Karpas-422 (cell line): ENCODE results near the gene PLCE1. TPM values are rescaled to one million over a fixed set of nuclear protein-coding genes. Genes with fewer than 3 reads are reported as not detected.

Experiments
- DNase-seq: peaks from one replicate; pipeline ENCODE4 v3.0.0-alpha.2; 2015
- H2AFZ ChIP-seq: fragments of 200-600 bp; sonication (generic); 2 replicates; pipeline ENCODE4 v1.6.1; 2014; ENCODE audit warnings: antibody characterized with exemption, low read length, mixed read lengths
- H3K27ac ChIP-seq: fragments of 200-600 bp; sonication (generic); 2 replicates; pipeline ENCODE4 v1.5.1; 2014; ENCODE audit warnings: mild to moderate bottlenecking, low read length, moderate library complexity
- H3K27me3 ChIP-seq: fragments of 200-600 bp; sonication (generic); 2 replicates; pipeline ENCODE4 v1.6.1; 2014; ENCODE audit warnings: low read length, mixed read lengths
- H3K36me3 ChIP-seq: fragments of 200-600 bp; sonication (generic); 2 replicates; pipeline ENCODE4 v1.6.1; 2014; ENCODE audit warnings: low read length, mixed read lengths; ENCODE audit not compliant: insufficient read depth
- H3K4me1 ChIP-seq: fragments of 200-600 bp; sonication (generic); 2 replicates; pipeline ENCODE4 v1.6.1; 2014; ENCODE audit warnings: mild to moderate bottlenecking, low read length, mixed read lengths
- H3K4me2 ChIP-seq: fragments of 200-600 bp; sonication (generic); 2 replicates; pipeline ENCODE4 v1.6.1; 2014; ENCODE audit warnings: low read length, low read depth, mild to moderate bottlenecking; ENCODE audit not compliant: poor library complexity, severe bottlenecking
- H3K4me3 ChIP-seq: fragments of 200-600 bp; sonication (generic); 2 replicates; pipeline ENCODE4 v1.5.1; 2014; ENCODE audit warnings: mild to moderate bottlenecking, antibody characterized with exemption, low read length, mixed read lengths
- H3K79me2 ChIP-seq: fragments of 200-600 bp; sonication (generic); 2 replicates; pipeline ENCODE4 v1.6.1; 2014; ENCODE audit warnings: mild to moderate bottlenecking, low read length, mixed read lengths
- H3K9ac ChIP-seq: fragments of 200-600 bp; sonication (generic); 2 replicates; pipeline ENCODE4 v1.6.0; 2014; ENCODE audit warnings: low read length
- H3K9me2 ChIP-seq: fragments of 200-600 bp; sonication (generic), shearing (Covaris generic); replicated peaks from 2 replicates; pipeline ENCODE4 v1.6.0; 2014; ENCODE audit warnings: mild to moderate bottlenecking, low read length, moderate library complexity; ENCODE audit not compliant: insufficient read depth
- H3K9me3 ChIP-seq: fragments of 300-700, 200-600 bp; sonication (generic); 2 replicates; pipeline ENCODE4 v1.6.1; 2014; ENCODE audit warnings: low read length, mixed read lengths
- H4K20me1 ChIP-seq: fragments of 200-600 bp; sonication (generic); 2 replicates; pipeline ENCODE4 v1.6.1; 2014; ENCODE audit warnings: mild to moderate bottlenecking, antibody characterized with exemption, low read length, low read depth; ENCODE audit not compliant: insufficient read depth
- total RNA-seq: library from RNA; depleted of rRNA; stranded (reverse); fragments of >200 nt; shearing (Covaris generic); gene quantifications from 2 replicates; pipeline ENCODE4 v1.2.3, GENCODE V29; 2014; ENCODE audit warnings: low replicate concordance

Gene PLCE1
- total RNA-seq, 1 experiment from 2014 or later: not detected

DNA sequence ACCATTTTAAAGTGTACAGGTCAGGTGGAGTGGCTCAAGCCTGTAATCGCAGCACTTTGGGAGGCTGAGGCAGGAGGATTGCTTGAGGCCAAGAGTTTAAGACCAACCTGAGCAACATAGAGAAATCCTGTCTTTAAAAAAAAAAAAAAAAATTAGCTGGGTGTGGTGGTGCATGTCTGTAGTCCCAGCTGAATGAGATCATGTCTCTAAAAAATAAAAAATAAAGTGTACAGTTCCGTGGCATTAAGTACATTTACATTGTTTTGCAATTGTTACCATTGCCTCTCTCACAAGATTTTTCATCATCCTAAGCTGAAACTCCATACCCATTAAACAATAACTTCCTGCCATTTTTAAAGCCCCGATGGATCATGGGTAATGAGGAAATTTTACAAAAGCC, 20.6 kb downstream of the PLCE1 start:
- Histone ChIP-seq H3K9me3 (no peaks in the 10 kb centered on the region), H3K9ac (no peak overlapping the region), H3K27me3 (no peaks in the 10 kb centered on the region), H4K20me1 (no peaks in the 10 kb centered on the region), H3K4me1 (no peaks in the 10 kb centered on the region), H3K4me2 (no peak overlapping the region), H2AFZ (no peak overlapping the region), H3K36me3 (no peaks in the 10 kb centered on the region), H3K4me3 (no peak overlapping the region), H3K27ac (no peak overlapping the region), H3K9me2 (no peaks in the 10 kb centered on the region), H3K79me2 (no peaks in the 10 kb centered on the region)
- no peak for DNase-seq

GRCh38 chr10:94016727-94017714, 23.3 kb downstream of the PLCE1 start:
- no peaks in the 10 kb centered on the region for H3K27me3 ChIP-seq
- no peak overlapping the region for H3K9ac ChIP-seq
- H3K4me2 ChIP-seq: no peak overlapping the region
- no peaks in the 10 kb centered on the region for H3K36me3 ChIP-seq
- H3K27ac ChIP-seq: no peak overlapping the region
- H3K79me2 ChIP-seq: no peaks in the 10 kb centered on the region
- no peak for DNase-seq
- H2AFZ ChIP-seq: no peak overlapping the region
- no peaks in the 10 kb centered on the region for H3K4me1 ChIP-seq
- no peaks in the 10 kb centered on the region for H4K20me1 ChIP-seq
- H3K9me2 ChIP-seq: no peaks in the 10 kb centered on the region
- no peaks in the 10 kb centered on the region for H3K9me3 ChIP-seq
- no peak overlapping the region for H3K4me3 ChIP-seq

DNA sequence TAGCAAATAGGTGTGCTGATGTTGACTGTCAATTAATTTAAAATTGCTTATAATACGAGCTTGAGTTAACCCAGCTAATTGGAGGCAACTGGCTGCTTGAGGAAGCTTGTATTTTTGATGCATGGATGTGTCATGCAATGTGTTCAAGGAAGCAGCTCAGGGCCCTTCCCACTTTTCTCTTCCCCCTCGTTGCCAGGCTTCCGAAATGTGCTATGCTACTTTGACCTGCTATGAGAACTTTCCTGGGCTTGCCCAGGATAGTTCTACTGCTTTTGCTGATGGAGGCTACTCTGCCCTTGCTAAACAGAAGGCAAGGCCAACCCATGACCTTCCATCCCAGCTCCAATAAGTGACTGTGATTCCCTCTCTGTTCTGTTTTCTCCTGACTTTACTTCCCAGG, 24.4 kb downstream of the PLCE1 start:
- no peak overlapping the region for H3K27ac ChIP-seq
- no peak for DNase-seq
- no peak overlapping the region for H3K4me2 ChIP-seq
- H3K36me3 ChIP-seq: no peaks in the 10 kb centered on the region
- no peak overlapping the region for H2AFZ ChIP-seq
- H3K27me3 ChIP-seq: no peaks in the 10 kb centered on the region
- H3K4me3 ChIP-seq: no peak overlapping the region
- no peaks in the 10 kb centered on the region for H3K9me3 ChIP-seq
- no peaks in the 10 kb centered on the region for H3K4me1 ChIP-seq
- H3K9me2 ChIP-seq: no peaks in the 10 kb centered on the region
- no peaks in the 10 kb centered on the region for H4K20me1 ChIP-seq
- H3K79me2 ChIP-seq: no peaks in the 10 kb centered on the region
- no peak overlapping the region for H3K9ac ChIP-seq

- Histone ChIP-seq H3K27me3 (no peaks in the 10 kb centered on the region), H3K9ac (no peak overlapping the region), H4K20me1 (no peaks in the 10 kb centered on the region), H3K79me2 (no peaks in the 10 kb centered on the region), H3K36me3 (no peaks in the 10 kb centered on the region), H3K9me3 (no peaks in the 10 kb centered on the region), H3K27ac (no peak overlapping the region), H2AFZ (no peak overlapping the region), H3K4me3 (no peak overlapping the region), H3K4me2 (no peak overlapping the region), H3K9me2 (no peaks in the 10 kb centered on the region), H3K4me1 (no peaks in the 10 kb centered on the region)
- DNase-seq: no peak
These were observed 30.2 kb downstream of the PLCE1 start for GRCh38 chr10:94023906-94024305.

- DNase-seq: no peak
These were observed 30.7 kb downstream of the PLCE1 start for GRCh38 chr10:94024407-94024806.

GRCh38 chr10:94025806-94026205, 32.1 kb downstream of the PLCE1 start:
- DNase-seq: no peak
- Histone ChIP-seq H3K4me3 (no peak overlapping the region), H2AFZ (no peak overlapping the region), H3K4me2 (no peak overlapping the region), H3K27me3 (no peaks in the 10 kb centered on the region), H4K20me1 (no peaks in the 10 kb centered on the region), H3K9me2 (no peaks in the 10 kb centered on the region), H3K27ac (no peak overlapping the region), H3K9ac (no peak overlapping the region), H3K36me3 (no peaks in the 10 kb centered on the region), H3K4me1 (no peaks in the 10 kb centered on the region), H3K79me2 (no peaks in the 10 kb centered on the region), H3K9me3 (no peaks in the 10 kb centered on the region)

More at GRCh38 chr10:94024407-94024806, 30.7 kb downstream of the PLCE1 start:
- no peak overlapping the region for H3K9ac ChIP-seq
- H2AFZ ChIP-seq: no peak overlapping the region
- H3K4me3 ChIP-seq: no peak overlapping the region
- no peaks in the 10 kb centered on the region for H3K4me1 ChIP-seq
- no peak overlapping the region for H3K4me2 ChIP-seq
- H3K9me3 ChIP-seq: no peaks in the 10 kb centered on the region
- H3K36me3 ChIP-seq: no peaks in the 10 kb centered on the region
- H3K27me3 ChIP-seq: no peaks in the 10 kb centered on the region
- H3K79me2 ChIP-seq: no peaks in the 10 kb centered on the region
- H3K27ac ChIP-seq: no peak overlapping the region
- no peaks in the 10 kb centered on the region for H4K20me1 ChIP-seq
- H3K9me2 ChIP-seq: no peaks in the 10 kb centered on the region

- H3K4me1 ChIP-seq: no peaks in the 10 kb centered on the region
- no peaks in the 10 kb centered on the region for H4K20me1 ChIP-seq
- no peak overlapping the region for H3K4me3 ChIP-seq
- no peaks in the 10 kb centered on the region for H3K27me3 ChIP-seq
- no peaks in the 10 kb centered on the region for H3K36me3 ChIP-seq
- no peaks in the 10 kb centered on the region for H3K79me2 ChIP-seq
- no peak overlapping the region for H3K27ac ChIP-seq
- no peak for DNase-seq
- H3K9me2 ChIP-seq: no peaks in the 10 kb centered on the region
- no peak overlapping the region for H2AFZ ChIP-seq
- H3K9ac ChIP-seq: no peak overlapping the region
- H3K4me2 ChIP-seq: no peak overlapping the region
- no peaks in the 10 kb centered on the region for H3K9me3 ChIP-seq
These were observed 33.5 kb downstream of the PLCE1 start for GRCh38 chr10:94027197-94027596.

DNA sequence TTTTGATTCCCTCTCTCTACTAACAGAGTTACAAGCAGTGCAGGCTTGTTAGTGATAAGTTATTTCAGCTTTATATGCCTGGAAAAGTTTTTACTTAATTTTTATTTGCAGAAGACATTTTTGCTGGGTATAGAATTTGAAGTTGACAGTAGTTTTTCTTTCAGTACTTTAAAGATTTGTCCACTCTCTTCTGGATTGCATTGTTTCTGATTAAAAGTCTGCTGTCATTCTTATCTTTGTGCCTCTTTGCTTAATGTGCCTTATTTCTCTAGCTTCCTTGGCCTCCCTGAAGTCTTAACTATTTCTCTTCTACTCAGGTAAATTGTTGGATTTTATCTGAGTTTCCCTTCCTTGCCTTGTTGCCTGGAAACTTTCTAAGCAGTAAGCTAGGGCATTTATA, 36.2 kb downstream of the PLCE1 start:
- H3K9ac ChIP-seq: no peak overlapping the region
- no peak for DNase-seq
- H3K9me3 ChIP-seq: no peaks in the 10 kb centered on the region
- H3K4me1 ChIP-seq: no peaks in the 10 kb centered on the region
- H4K20me1 ChIP-seq: no peaks in the 10 kb centered on the region
- H3K9me2 ChIP-seq: no peaks in the 10 kb centered on the region
- H3K27me3 ChIP-seq: no peaks in the 10 kb centered on the region
- no peaks in the 10 kb centered on the region for H3K79me2 ChIP-seq
- no peak overlapping the region for H3K4me3 ChIP-seq
- H2AFZ ChIP-seq: no peak overlapping the region
- no peak overlapping the region for H3K27ac ChIP-seq
- no peak overlapping the region for H3K4me2 ChIP-seq
- no peaks in the 10 kb centered on the region for H3K36me3 ChIP-seq
